ENCODE results near the gene ABTB2.
"Not testable (repeated sequence)": the region's sequence is repeated elsewhere in the genome, so short reads cannot be mapped to it uniquely, and the experiment has no call there.

ABTB2 gene

GRCh38 chr11:34260072-34260575 is 97.7 kb downstream of the ABTB2 start:
- no peak for DNase-seq

- DNase-seq, result no peak
These were observed 98.7 kb downstream of the ABTB2 start for GRCh38 chr11:34259087-34259486.

- DNase-seq, result no peak
These were observed 101.2 kb downstream of the ABTB2 start for GRCh38 chr11:34256626-34257025.

- no peak for DNase-seq
These were observed 101.7 kb downstream of the ABTB2 start for GRCh38 chr11:34256150-34256549.

- no peak for DNase-seq
These were observed 102.7 kb downstream of the ABTB2 start for GRCh38 chr11:34255101-34255500.

- no peak for DNase-seq
These were observed 103.8 kb downstream of the ABTB2 start for GRCh38 chr11:34254011-34254410.

- no peak for DNase-seq
These were observed 105.2 kb downstream of the ABTB2 start for GRCh38 chr11:34252651-34253050.

- DNase-seq, result no peak
These were observed 105.8 kb downstream of the ABTB2 start for GRCh38 chr11:34252015-34252414.

GRCh38 chr11:34251589-34251980 is 106.2 kb downstream of the ABTB2 start:
- DNase-seq, result peak; percentile 51

- peak; percentile 73 for DNase-seq
These were observed 106.8 kb downstream of the ABTB2 start for GRCh38 chr11:34250732-34251588.

- DNase-seq, result no peak
These were observed 107.6 kb downstream of the ABTB2 start for GRCh38 chr11:34250211-34250610.

GRCh38 chr11:34249439-34249838 is 108.4 kb downstream of the ABTB2 start:
- DNase-seq, result no peak

- DNase-seq, result not testable (repeated sequence)
These were observed 111.3 kb downstream of the ABTB2 start for GRCh38 chr11:34246511-34246910.

- DNase-seq, result no peak
These were observed 112.8 kb downstream of the ABTB2 start for GRCh38 chr11:34245041-34245440.

- DNase-seq, result peak; percentile 97
These were observed 114.0 kb downstream of the ABTB2 start for GRCh38 chr11:34243600-34244464.

- DNase-seq, result peak; percentile 91
These were observed 115.7 kb downstream of the ABTB2 start for GRCh38 chr11:34242037-34242625.

- no peak for DNase-seq
These were observed 117.7 kb downstream of the ABTB2 start for GRCh38 chr11:34240150-34240494.

GRCh38 chr11:34239465-34240149 is 118.2 kb downstream of the ABTB2 start:
- DNase-seq, result no peak

- peak; percentile 73 for DNase-seq
These were observed 118.8 kb downstream of the ABTB2 start for GRCh38 chr11:34238966-34239365.

GRCh38 chr11:34238533-34238932 is 119.3 kb downstream of the ABTB2 start:
- DNase-seq, result peak; percentile 69

- no peak for DNase-seq
These were observed 121.2 kb downstream of the ABTB2 start for GRCh38 chr11:34236572-34236971.

- DNase-seq, result no peak
These were observed 122.2 kb downstream of the ABTB2 start for GRCh38 chr11:34235591-34236071.

GRCh38 chr11:34235189-34235588 is 122.6 kb downstream of the ABTB2 start:
- no peak for DNase-seq

Data from NCI-H226 (cell line).